HG03064 (cell line): ENCODE measurements around the gene TLX2.
"Not testable (repeated sequence)": the region's sequence is repeated elsewhere in the genome, so short reads cannot be mapped to it uniquely, and the experiment has no call there.

Experiments used
- ATAC-seq: cut with Tn5 transposase; IDR thresholded peaks from one replicate; pipeline ENCODE4 v1.9.1; 2021; ENCODE audit warnings: low read depth; ENCODE audit not compliant: unreplicated experiment

TLX2 gene

GRCh38 chr2:74552914-74553811, 38.9 kb downstream of the TLX2 start:
- no peak for ATAC-seq

- ATAC-seq: peak; percentile 55
Measured at GRCh38 chr2:74553892-74554819, 39.9 kb downstream of the TLX2 start, which contains the start of the genes DOK1 and LOXL3. DOK1 (plus strand) TSS chr2:74554720; CDS start chr2:74554755, 35 bp downstream. LOXL3 (minus strand) TSS chr2:74553942; CDS start chr2:74552634, 1,308 bp downstream.

GRCh38 chr2:74554820-74555531, 40.7 kb downstream of the TLX2 start:
- no peak for ATAC-seq

- no peak for ATAC-seq
Measured at GRCh38 chr2:74555610-74556103, 41.4 kb downstream of the TLX2 start.

GRCh38 chr2:74556159-74556558, 41.9 kb downstream of the TLX2 start:
- ATAC-seq: no peak

- no peak for ATAC-seq
Measured at GRCh38 chr2:74556831-74557370, 42.7 kb downstream of the TLX2 start.

- no peak for ATAC-seq
Measured at GRCh38 chr2:74558284-74559230, 44.3 kb downstream of the TLX2 start.

GRCh38 chr2:74559912-74560311, 45.7 kb downstream of the TLX2 start:
- no peak for ATAC-seq

- ATAC-seq: no peak
Measured at GRCh38 chr2:74560591-74560990, 46.3 kb downstream of the TLX2 start.

- not testable (repeated sequence) for ATAC-seq
Measured at GRCh38 chr2:74561022-74561421, 46.8 kb downstream of the TLX2 start.

GRCh38 chr2:74562126-74562775, 48.0 kb downstream of the TLX2 start:
- ATAC-seq: no peak

GRCh38 chr2:74564222-74564621, 50.0 kb downstream of the TLX2 start:
- ATAC-seq: no peak

- no peak for ATAC-seq
Measured at GRCh38 chr2:74566076-74566753, 52.0 kb downstream of the TLX2 start.

GRCh38 chr2:74566754-74567085, 52.5 kb downstream of the TLX2 start:
- ATAC-seq: no peak
